H1 (cell line): Measurements from ENCODE around the gene AMZ1.

Experiments
- ATF2 ChIP-seq: IDR thresholded peaks from 2 replicates; pipeline ENCODE4 v1.6.1; 2012; ENCODE audit warnings: low read length, inconsistent platforms
- CHD2 ChIP-seq: IDR thresholded peaks from 2 replicates; pipeline ENCODE4 v1.6.1; 2012; ENCODE audit warnings: low read length, improper control_type of control experiment
- GTF2F1 ChIP-seq: IDR thresholded peaks from 2 replicates; pipeline ENCODE4 v1.6.1; 2012; ENCODE audit warnings: low read depth, low read length, improper control_type of control experiment, borderline replicate concordance
- HDAC2 ChIP-seq, 2 experiments: fragments of 300-600 bp in 1 of 2; sonication (generic) in 1 of 2; IDR thresholded peaks; 2 replicates each; pipeline ENCODE4 v1.6.1; 2011 to 2012; ENCODE audit warnings: low read depth in 2 of 2, low read length in 2 of 2, mild to moderate bottlenecking in 2 of 2, moderate library complexity in 2 of 2, borderline replicate concordance in 1 of 2, inconsistent platforms in 1 of 2
- POLR2AphosphoS5 ChIP-seq: IDR thresholded peaks from 2 replicates; pipeline ENCODE4 v1.6.1; 2011; ENCODE audit warnings: low read depth, low read length
- TAF1 ChIP-seq: IDR thresholded peaks from 2 replicates; pipeline ENCODE4 v1.6.1; 2011; ENCODE audit warnings: mild to moderate bottlenecking, low read depth, low read length

GRCh38 chr7:2732959-2733584 is 45.1 kb downstream of the AMZ1 start:
- TF ChIP-seq TAF1 (no peak), GTF2F1 (no peak), ATF2 (no peak), HDAC2 (IDR thresholded peaks at IDR 0.05; ENCODE audit: borderline replicate concordance in 1 of 2, low read depth in 2 of 2, low read length in 2 of 2) (no peak), POLR2AphosphoS5 (no peak), CHD2 (no peak)
